ENCODE measurements around the gene EHMT2. TPM values are rescaled to one million over a fixed set of nuclear protein-coding genes. Genes with fewer than 3 reads are reported as not detected.
"Not testable (repeated sequence)": the region's sequence is repeated elsewhere in the genome, so short reads cannot be mapped to it uniquely, and the experiment has no call there.

The EHMT2 gene
- total and polyA plus RNA-seq, 2 of the 8 experiments (the other 6 are each of a cell fraction or from before 2014, with no cell fraction given) = 125 to 177 TPM

GRCh38 chr6:31864123-31864562, 33.4 kb downstream of the EHMT2 start:
- not testable (repeated sequence) for H3K18ac ChIP-seq (ENCODE audit: extremely low read depth, low read length); H4K20me1 ChIP-seq (replicated peaks in 1 of 2; ENCODE audit: control insufficient read depth in 1 of 2, insufficient read depth in 2 of 2, low read length in 2 of 2); H2BK20ac ChIP-seq (ENCODE audit: low read length); H2BK5ac ChIP-seq (ENCODE audit: low read depth, low read length); H2BK12ac ChIP-seq (ENCODE audit: low read depth, low read length); H4K8ac ChIP-seq (ENCODE audit: extremely low read depth, insufficient read depth, low read length); DNase-seq (ENCODE audit: low read depth in 1 of 2, low spot score in 2 of 2); H3K23me2 ChIP-seq (ENCODE audit: low read depth, low read length); H3K14ac ChIP-seq (ENCODE audit: insufficient read length); H2BK15ac ChIP-seq (ENCODE audit: low read length); H3K23ac ChIP-seq (ENCODE audit: insufficient read length); H3K9me3 ChIP-seq (ENCODE audit: insufficient read depth in 2 of 2, low read depth in 1 of 2, low read length in 1 of 2); H3K27ac ChIP-seq (ENCODE audit: low read depth, low read length); FAIRE-seq; H4K91ac ChIP-seq (replicated peaks; ENCODE audit: insufficient read length, low read length); H3K4ac ChIP-seq (replicated peaks; ENCODE audit: insufficient read length, low read depth, low read length); H4K5ac ChIP-seq (ENCODE audit: insufficient read length, low read depth, low read length); H2BK120ac ChIP-seq (replicated peaks; ENCODE audit: low read depth, low read length); H3K9ac ChIP-seq (replicated peaks in 1 of 4; ENCODE audit: extremely low read depth in 1 of 4, low read depth in 3 of 4, low read length in 3 of 4); H3K56ac ChIP-seq (replicated peaks; ENCODE audit: insufficient read length, low read depth, low read length); H2AK5ac ChIP-seq (ENCODE audit: low read depth, low read length); H3K79me2 ChIP-seq (ENCODE audit: control insufficient read depth in 1 of 2, insufficient read depth in 2 of 2, low read length in 2 of 2); H2AFZ ChIP-seq (ENCODE audit: low read length); H3K79me1 ChIP-seq (ENCODE audit: low read depth, low read length); H3K27me3 ChIP-seq (replicated peaks in 1 of 4; ENCODE audit: control insufficient read depth in 3 of 4, extremely low read depth in 1 of 4, insufficient read depth in 3 of 4, low read length in 3 of 4)
- WGBS, 2 experiments (ENCODE audit: extremely low coverage in 1 of 2, insufficient coverage in 1 of 2, insufficient read length in 1 of 2, insufficient replicate concordance in 2 of 2, low coverage in 1 of 2, low lambda C conversion rate in 2 of 2, missing lambda C conversion rate in 1 of 2) = 37% methylated on average over 16 of the region's 16 CpGs; no CpG with 5 or more reads in 1 of the 2 experiments
- POLR2A ChIA-PET (ENCODE audit: partially characterized antibody) = interaction anchor here (1.0 to 6.7 kb wide), 20 partner anchors 11 to 322 kb away, joined by 3 to 71 read pairs (median 8); partner anchors contain the start of genes ATP6V1G2, DDAH2, DDX39B and DXO
- TF ChIP-seq KDM1A (IDR thresholded peaks at IDR 0.05; ENCODE audit: borderline replicate concordance, low read length) = 0 out of 2 replicates have a peak, but pooled peaks have one; percentile 36
- CTCF ChIA-PET (ENCODE audit: partially characterized antibody) = interaction anchor here (0.6 to 2.3 kb wide), 4 partner anchors 9 to 175 kb away, joined by 3 to 13 read pairs (median 4); no protein-coding TSS in a partner anchor
- Histone ChIP-seq H3K36me3 (ENCODE audit: control insufficient read depth in 2 of 4, insufficient read depth in 4 of 4, low read length in 3 of 4) (peaks cover 0 to 10% (median 3%) of the 10 kb centered on the region in 4 experiments; a peak in 4 of 8 replicates), H3K4me1 (replicated peaks in 1 of 4; ENCODE audit: control insufficient read depth in 3 of 4, insufficient read depth in 4 of 4, low read length in 3 of 4) (peaks cover 0 to 12% (median 0%) of the 10 kb centered on the region in 4 experiments; a peak in 5 of 7 replicates), H3K4me3 (ENCODE audit: extremely low read depth in 1 of 4, insufficient read depth in 2 of 4, low read depth in 3 of 4, low read length in 4 of 4) (peak overlapping the region; percentile 63 to 96 (median 78)), H3K4me2 (ENCODE audit: insufficient read depth in 1 of 2, low read depth in 2 of 2, low read length in 2 of 2) (peak overlapping the region; percentile 76 to 89)

All from H1 (cell line).